NCI-H128 (cell line): ENCODE results near the gene SQSTM1.
A peak's percentile ranks its signal among the peaks of the same experiment; 100 is the strongest.

Experiments
- DNase-seq: peaks from one replicate; lab custom pipeline; 2025; ENCODE audit not compliant: unreplicated experiment; lab: John Stamatoyannopoulos, UW

The SQSTM1 gene

GRCh38 chr5:179794575-179794974, 26.1 kb upstream of the SQSTM1 start:
- no peak for DNase-seq

- DNase-seq: peak; percentile 54
Observed at GRCh38 chr5:179795049-179795862, 25.4 kb upstream of the SQSTM1 start.

GRCh38 chr5:179795863-179796833, 24.6 kb upstream of the SQSTM1 start:
- peak; percentile 48 for DNase-seq

GRCh38 chr5:179796877-179797608, 23.7 kb upstream of the SQSTM1 start:
- DNase-seq: no peak

GRCh38 chr5:179797741-179798140, 23.0 kb upstream of the SQSTM1 start:
- DNase-seq: no peak

GRCh38 chr5:179798144-179798770, 22.4 kb upstream of the SQSTM1 start:
- DNase-seq: no peak

GRCh38 chr5:179798771-179799643, 21.7 kb upstream of the SQSTM1 start:
- DNase-seq: no peak

GRCh38 chr5:179799644-179799973, 21.1 kb upstream of the SQSTM1 start:
- DNase-seq: no peak

GRCh38 chr5:179800071-179800695, 20.5 kb upstream of the SQSTM1 start:
- no peak for DNase-seq

GRCh38 chr5:179800696-179801201, 20.0 kb upstream of the SQSTM1 start:
- DNase-seq: no peak

GRCh38 chr5:179801304-179802206, 19.1 kb upstream of the SQSTM1 start:
- no peak for DNase-seq

GRCh38 chr5:179802207-179802883, 18.4 kb upstream of the SQSTM1 start:
- DNase-seq: no peak

- peak; percentile 49 for DNase-seq
Observed at GRCh38 chr5:179802950-179803562, 17.6 kb upstream of the SQSTM1 start.

- DNase-seq: no peak
Observed at GRCh38 chr5:179803651-179804554, 16.8 kb upstream of the SQSTM1 start.

- no peak for DNase-seq
Observed at GRCh38 chr5:179804555-179804947, 16.2 kb upstream of the SQSTM1 start.

- no peak for DNase-seq
Observed at GRCh38 chr5:179805070-179805528, 15.6 kb upstream of the SQSTM1 start.
